Uterus (tissue), 4 donors: ENCODE data around the gene STOML1. TPM values are rescaled to one million over a fixed set of nuclear protein-coding genes. Genes with fewer than 3 reads are reported as not detected.
"Not testable (repeated sequence)": the region's sequence is repeated elsewhere in the genome, so short reads cannot be mapped to it uniquely, and the experiment has no call there.

Experiments
- DNase-seq, 2 donors: peaks; one replicate each; pipeline ENCODE4 v3.0.0-alpha.2; 2019 to 2020
- H3K27ac ChIP-seq, 2 donors: fragments of 200-600 bp; sonication (generic); 1 replicate in 1 of 2; 2 replicates in 1 of 2; pipeline ENCODE4 v1.5.1; 2016 to 2018
- H3K27me3 ChIP-seq, 2 donors: fragments of 200-600 bp; sonication (generic); one replicate each; pipeline ENCODE4 v1.5.1; 2018 to 2019; ENCODE audit warnings: control low read depth in 1 of 2
- H3K36me3 ChIP-seq, 2 donors: fragments of 200-600 bp; sonication (generic); one replicate each; pipeline ENCODE4 v1.5.1; 2019; ENCODE audit warnings: control low read depth in 1 of 2
- H3K4me1 ChIP-seq, 2 donors: fragments of 200-600 bp; sonication (generic); one replicate each; pipeline ENCODE4 v1.5.1; 2018 to 2019; ENCODE audit warnings: control low read depth in 1 of 2
- H3K4me3 ChIP-seq, 2 donors: fragments of 200-600 bp; sonication (generic); 1 replicate in 1 of 2; 2 replicates in 1 of 2; pipeline ENCODE4 v1.5.1; 2018 to 2019; ENCODE audit warnings: mild to moderate bottlenecking in 1 of 2
- H3K9me3 ChIP-seq, 2 donors: fragments of 200-600 bp; sonication (generic); one replicate each; pipeline ENCODE4 v1.5.1; 2019; ENCODE audit warnings: control low read depth in 1 of 2
- CTCF ChIP-seq, 4 experiments: fragments of 200-600 bp in 2 of 4; fragments of 450-650 bp in 2 of 4; sonication (generic) in 2 of 4; IDR thresholded peaks; one replicate each; pipeline ENCODE4 v1.5.1; 2016 to 2019; ENCODE audit warnings: antibody characterized with exemption in 4 of 4, mild to moderate bottlenecking in 2 of 4, moderate library complexity in 1 of 4
- POLR2A ChIP-seq, 2 donors: fragments of 450-650 bp; IDR thresholded peaks; one replicate each; pipeline ENCODE4 v1.6.1; 2016; ENCODE audit warnings: antibody characterized with exemption in 2 of 2, mild to moderate bottlenecking in 1 of 2, moderate library complexity in 1 of 2
- intact Hi-C: fragments of 100-400 bp; cut with DNase I; formaldehyde crosslinking; loops from one replicate; pipeline ENCODE4 v1.15.1; 2023; ENCODE audit warnings: low total_unique reads
- total RNA-seq, 4 donors: library from RNA; depleted of rRNA in 3 of 4; stranded (reverse); fragments of >200 nt in 3 of 4; gene quantifications; one replicate each; pipeline versions ENCODE4 v1.1.0 to v1.2.4, GENCODE V29; 2014 to 2023
- donor health status: DM: yes; HTN: yes; CAD: no.

STOML1 gene
- total RNA-seq, 4 donors from 2014 or later = 4.4 to 16.6 (median 8.3) TPM

- H3K27me3 ChIP-seq = no peaks in the 10 kb centered on the region
- no peak for DNase-seq
- H3K4me3 ChIP-seq = no peak overlapping the region
- no peaks in the 10 kb centered on the region for H3K36me3 ChIP-seq
- TF ChIP-seq CTCF (IDR thresholded peaks at IDR 0.05) = no peak
- TF ChIP-seq POLR2A (IDR thresholded peaks at IDR 0.05) = no peak
- no peaks in the 10 kb centered on the region for H3K9me3 ChIP-seq
- H3K27ac ChIP-seq = peak overlapping the region; percentile 34
- peaks cover 0 to 19% of the 10 kb centered on the region in 2 donors for H3K4me1 ChIP-seq
- intact Hi-C loops = no loop called here
These were observed 51.8 kb downstream of the STOML1 start for GRCh38 chr15:73940061-73940981.

- H3K36me3 ChIP-seq = no peaks in the 10 kb centered on the region
- no peak overlapping the region for H3K27ac ChIP-seq
- TF ChIP-seq CTCF (IDR thresholded peaks at IDR 0.05) (no peak), POLR2A (IDR thresholded peaks at IDR 0.05) (no peak)
- no peaks in the 10 kb centered on the region for H3K27me3 ChIP-seq
- peak in 1 of 2 donors; percentile 6 for DNase-seq
- H3K4me3 ChIP-seq = no peak overlapping the region
- no peaks in the 10 kb centered on the region for H3K9me3 ChIP-seq
- intact Hi-C loops = no loop called here
- peaks cover 0 to 10% of the 10 kb centered on the region in 2 donors for H3K4me1 ChIP-seq
These were observed 53.0 kb downstream of the STOML1 start for GRCh38 chr15:73939138-73939537.

GRCh38 chr15:73938516-73938915 lies 53.6 kb downstream of the STOML1 start:
- DNase-seq, intact Hi-C loops, H3K9me3 ChIP-seq, H3K36me3 ChIP-seq, H3K4me3 ChIP-seq, H3K4me1 ChIP-seq, H3K27me3 ChIP-seq, H3K27ac ChIP-seq: not testable (repeated sequence)

GRCh38 chr15:73937726-73938125 lies 54.4 kb downstream of the STOML1 start:
- intact Hi-C loops = no loop called here
- H3K9me3 ChIP-seq = no peaks in the 10 kb centered on the region
- TF ChIP-seq POLR2A (IDR thresholded peaks at IDR 0.05) (no peak), CTCF (IDR thresholded peaks at IDR 0.05) (no peak)
- no peak overlapping the region for H3K4me3 ChIP-seq
- H3K4me1 ChIP-seq = peaks cover 0 to 9% of the 10 kb centered on the region in 2 donors
- no peak for DNase-seq
- no peak overlapping the region for H3K27ac ChIP-seq
- H3K36me3 ChIP-seq = no peaks in the 10 kb centered on the region
- H3K27me3 ChIP-seq = no peaks in the 10 kb centered on the region

- Histone ChIP-seq H3K27me3 (no peaks in the 10 kb centered on the region), H3K36me3 (no peaks in the 10 kb centered on the region), H3K27ac (no peak overlapping the region), H3K9me3 (no peaks in the 10 kb centered on the region), H3K4me3 (no peak overlapping the region), H3K4me1 (peaks cover 0 to 9% of the 10 kb centered on the region in 2 donors)
- no peak for DNase-seq
- no peak for TF ChIP-seq CTCF (IDR thresholded peaks at IDR 0.05)
- no peak for TF ChIP-seq POLR2A (IDR thresholded peaks at IDR 0.05)
- intact Hi-C loops = no loop called here
These were observed 54.8 kb downstream of the STOML1 start for GRCh38 chr15:73937296-73937695.
